Right cardiac atrium (tissue), 5 donors: ENCODE data around the gene RAB18. TPM values are rescaled to one million over a fixed set of nuclear protein-coding genes. Genes with fewer than 3 reads are reported as not detected.

ENCODE experiments used
- ATAC-seq, 2 donors: fragments of 200-7000 bp; cut with Tn5 transposase; one replicate each; pipeline versions ENCODE4 v1.8.0 to v1.9.1; 2020; ENCODE audit warnings: moderate library complexity in 2 of 2, mild to moderate bottlenecking in 1 of 2
- DNase-seq, 3 donors: peaks; one replicate each; pipeline ENCODE4 v3.0.0-alpha.2; 2020
- H3K27ac ChIP-seq: one replicate; pipeline ENCODE4 v1.5.1; 2013; ENCODE audit warnings: mild to moderate bottlenecking, low read length, control low read depth, moderate library complexity
- H3K27me3 ChIP-seq: one replicate; pipeline ENCODE4 v1.6.1; 2013; ENCODE audit not compliant: control insufficient read depth, insufficient read depth
- H3K4me1 ChIP-seq: one replicate; pipeline ENCODE4 v1.6.1; 2013; ENCODE audit warnings: low read length; ENCODE audit not compliant: control insufficient read depth, insufficient read depth
- H3K4me3 ChIP-seq: one replicate; pipeline ENCODE4 v1.5.1; 2013; ENCODE audit warnings: low read length, control low read depth
- H3K9me3 ChIP-seq: one replicate; pipeline ENCODE4 v1.6.1; 2013; ENCODE audit warnings: low read length; ENCODE audit not compliant: control insufficient read depth
- WGBS: extraction: QIAGEN DNeasy Blood & Tissue Kit; methylation state at CpG from one replicate; pipeline ENCODE4 v1.1.7; 2013; 5-methylcytosine and 5-hydroxymethylcytosine counted together
- intact Hi-C, 4 donors: fragments of 100-400 bp; cut with DNase I; formaldehyde crosslinking; loops; one replicate each; pipeline versions ENCODE4 v1.11.0 to v1.14.0; 2022 to 2023
- polyA plus RNA-seq: library from polyadenylated mRNA; stranded (reverse); fragments of 200-250 nt; gene quantifications from one replicate; pipeline ENCODE4 v1.2.3, GENCODE V29; 2013
- total RNA-seq, 4 donors: library from RNA; stranded (reverse); fragmentation: NEBNext Ultra II Directional; extraction: Animal tissue kit (Norgen Biotek cat#: 25700); gene quantifications; one replicate each; pipeline ENCODE4 v1.2.1, GENCODE V29; 2021
- donor health status: healthy with polysubstance abuse.
- donor health status: DM: no; HTN: yes; CAD: no.
- donor health status: DM: no; HTN: no; CAD: no.
- donor health status: DM: no; HTN: yes; CAD: no; lungs with severe emphysema.
- donor health status: DM: yes; HTN: yes; CAD: no.

RAB18 gene
- total and polyA plus RNA-seq, 5 donors, result 41.1 to 125 (median 116) TPM

GRCh38 chr10:27481486-27481885 lies 22.6 kb upstream of the RAB18 start:
- Histone ChIP-seq H3K27me3 (no peaks in the 10 kb centered on the region), H3K4me1 (no peaks in the 10 kb centered on the region), H3K27ac (no peak overlapping the region), H3K9me3 (no peaks in the 10 kb centered on the region), H3K4me3 (no peak overlapping the region)
- no peak for ATAC-seq
- intact Hi-C loops, result no loop called here
- 81% methylated on average over 1 of the region's 1 CpG for WGBS
- DNase-seq, result no peak

- DNase-seq (no peak), ATAC-seq (no peak)
- Histone ChIP-seq H3K27ac (no peak overlapping the region), H3K4me3 (no peak overlapping the region), H3K27me3 (no peaks in the 10 kb centered on the region), H3K9me3 (no peaks in the 10 kb centered on the region), H3K4me1 (no peaks in the 10 kb centered on the region)
- 51% methylated on average over 10 of the region's 10 CpGs for WGBS
- intact Hi-C loops, result no loop called here
Observed at GRCh38 chr10:27482984-27483956, 20.8 kb upstream of the RAB18 start.

- Histone ChIP-seq H3K27me3 (no peaks in the 10 kb centered on the region), H3K4me1 (no peaks in the 10 kb centered on the region), H3K27ac (no peak overlapping the region), H3K9me3 (no peaks in the 10 kb centered on the region), H3K4me3 (no peak overlapping the region)
- ATAC-seq (no peak), DNase-seq (no peak)
- WGBS, result 62% methylated on average over 2 of the region's 2 CpGs
- intact Hi-C loops, result no loop called here
Observed at GRCh38 chr10:27485368-27485767, 18.7 kb upstream of the RAB18 start.

- Histone ChIP-seq H3K27ac (no peak overlapping the region), H3K4me3 (no peak overlapping the region), H3K9me3 (peaks cover 2% of the 10 kb centered on the region), H3K27me3 (no peaks in the 10 kb centered on the region), H3K4me1 (no peaks in the 10 kb centered on the region)
- no peak for DNase-seq
- 46% methylated on average over 2 of the region's 2 CpGs for WGBS
- intact Hi-C loops, result no loop called here
- ATAC-seq, result no peak
Observed at GRCh38 chr10:27485986-27486385, 18.1 kb upstream of the RAB18 start.

GRCh38 chr10:27490807-27491206 lies 13.3 kb upstream of the RAB18 start:
- WGBS, result 91% methylated on average over 1 of the region's 1 CpG
- H3K27me3 ChIP-seq, result no peaks in the 10 kb centered on the region
- H3K27ac ChIP-seq, result no peak overlapping the region
- intact Hi-C loops, result no loop called here
- no peak for ATAC-seq
- peaks cover 8% of the 10 kb centered on the region for H3K9me3 ChIP-seq
- DNase-seq, result no peak
- no peak overlapping the region for H3K4me3 ChIP-seq
- no peaks in the 10 kb centered on the region for H3K4me1 ChIP-seq

GRCh38 chr10:27494116-27494805 lies 9.8 kb upstream of the RAB18 start:
- ATAC-seq, result no peak
- no peak for DNase-seq
- Histone ChIP-seq H3K4me3 (no peak overlapping the region), H3K27me3 (no peaks in the 10 kb centered on the region), H3K27ac (no peak overlapping the region), H3K4me1 (no peaks in the 10 kb centered on the region), H3K9me3 (peaks cover 8% of the 10 kb centered on the region)
- WGBS, result 61% methylated on average over 1 of the region's 1 CpG
- intact Hi-C loops, result no loop called here

- no peak overlapping the region for H3K27ac ChIP-seq
- ATAC-seq (no peak), DNase-seq (no peak)
- no peaks in the 10 kb centered on the region for H3K4me1 ChIP-seq
- no peak overlapping the region for H3K4me3 ChIP-seq
- H3K27me3 ChIP-seq, result no peaks in the 10 kb centered on the region
- WGBS, result 74% methylated on average over 4 of the region's 4 CpGs
- H3K9me3 ChIP-seq, result peaks cover 4% of the 10 kb centered on the region
- intact Hi-C loops, result no loop called here
Observed at GRCh38 chr10:27496137-27496536, 8.0 kb upstream of the RAB18 start.

GRCh38 chr10:27500096-27500495 lies 4.0 kb upstream of the RAB18 start:
- DNase-seq, result no peak
- H3K4me1 ChIP-seq, result no peaks in the 10 kb centered on the region
- no peaks in the 10 kb centered on the region for H3K27me3 ChIP-seq
- no peak overlapping the region for H3K27ac ChIP-seq
- ATAC-seq, result no peak
- intact Hi-C loops, result no loop called here
- H3K4me3 ChIP-seq, result no peak overlapping the region
- H3K9me3 ChIP-seq, result no peaks in the 10 kb centered on the region

- Histone ChIP-seq H3K27ac (no peak overlapping the region), H3K9me3 (no peaks in the 10 kb centered on the region), H3K27me3 (no peaks in the 10 kb centered on the region), H3K4me3 (no peak overlapping the region), H3K4me1 (no peaks in the 10 kb centered on the region)
- ATAC-seq, result no peak
- intact Hi-C loops, result no loop called here
- 62% methylated on average over 5 of the region's 5 CpGs for WGBS
- DNase-seq, result no peak
Observed at GRCh38 chr10:27500886-27501285, 3.2 kb upstream of the RAB18 start.

GRCh38 chr10:27503498-27504006 lies 552 bp upstream of the RAB18 start:
- H3K27ac ChIP-seq, result peak overlapping the region; percentile 59
- intact Hi-C loops, result no loop called here
- H3K4me3 ChIP-seq, result peak overlapping the region; percentile 22
- ATAC-seq (no peak), DNase-seq (no peak)
- peaks cover 3% of the 10 kb centered on the region for H3K4me1 ChIP-seq
- 46% methylated on average over 4 of the region's 4 CpGs for WGBS
- H3K27me3 ChIP-seq, result no peaks in the 10 kb centered on the region
- H3K9me3 ChIP-seq, result no peaks in the 10 kb centered on the region

GRCh38 chr10:27504808-27505460 lies 830 bp downstream of the RAB18 start:
- intact Hi-C loops, result no loop called here
- H3K27ac ChIP-seq, result peak overlapping the region; percentile 89
- no peak for ATAC-seq

More at GRCh38 chr10:27504808-27505460, 830 bp downstream of the RAB18 start:
- no peaks in the 10 kb centered on the region for H3K27me3 ChIP-seq
- peak overlapping the region; percentile 69 for H3K4me3 ChIP-seq
- 3% methylated on average over 13 of the region's 13 CpGs for whole genome bisulfite sequencing
- DNase-seq, result no peak
- H3K9me3 ChIP-seq, result no peaks in the 10 kb centered on the region
- H3K4me1 ChIP-seq, result peaks cover 3% of the 10 kb centered on the region
